T-helper 2 cell treated with Interferon-gamma antibody and Interleukin-4, amounts not matched to agents 5 μg/mL and 100 μg/mL, for 36 hours (primary cell): ENCODE data around the gene AGO1.
A peak's percentile ranks its signal among the peaks of the same experiment; 100 is the strongest.
"Not testable (repeated sequence)": the region's sequence is repeated elsewhere in the genome, so short reads cannot be mapped to it uniquely, and the experiment has no call there.

Source experiments
- DNase-seq: peaks from one replicate; pipeline ENCODE4 v3.0.0; 2021; ENCODE audit warnings: low spot score
- H3K27ac Mint-ChIP-seq: one replicate; pipeline ENCODE4 v1.8.0; 2021; ENCODE audit warnings: mild to moderate bottlenecking, mixed read lengths
- H3K27me3 Mint-ChIP-seq: one replicate; pipeline ENCODE4 v1.8.0; 2021; ENCODE audit warnings: low read depth, mixed read lengths
- H3K36me3 Mint-ChIP-seq: one replicate; pipeline ENCODE4 v1.8.0; 2021; ENCODE audit warnings: low read depth, mixed read lengths
- H3K4me1 Mint-ChIP-seq: one replicate; pipeline ENCODE4 v1.8.0; 2021; ENCODE audit warnings: low read depth, mixed read lengths
- H3K4me3 Mint-ChIP-seq: one replicate; pipeline ENCODE4 v1.8.0; 2022; ENCODE audit warnings: mild to moderate bottlenecking, moderate library complexity, mixed read lengths
- H3K9me3 Mint-ChIP-seq: one replicate; pipeline ENCODE4 v1.8.0; 2021; ENCODE audit warnings: mixed read lengths

Gene AGO1

GRCh38 chr1:35883635-35884101 is 659 bp downstream of the AGO1 start:
- H3K27ac Mint-ChIP-seq = peak overlapping the region; percentile 78
- no peaks in the 10 kb centered on the region for H3K27me3 Mint-ChIP-seq
- H3K36me3 Mint-ChIP-seq = peaks cover under 1% of the 10 kb centered on the region
- no peaks in the 10 kb centered on the region for H3K9me3 Mint-ChIP-seq
- peak overlapping the region; percentile 95 for H3K4me3 Mint-ChIP-seq
- H3K4me1 Mint-ChIP-seq = peaks cover 41% of the 10 kb centered on the region
- peak; percentile 49 for DNase-seq

DNA sequence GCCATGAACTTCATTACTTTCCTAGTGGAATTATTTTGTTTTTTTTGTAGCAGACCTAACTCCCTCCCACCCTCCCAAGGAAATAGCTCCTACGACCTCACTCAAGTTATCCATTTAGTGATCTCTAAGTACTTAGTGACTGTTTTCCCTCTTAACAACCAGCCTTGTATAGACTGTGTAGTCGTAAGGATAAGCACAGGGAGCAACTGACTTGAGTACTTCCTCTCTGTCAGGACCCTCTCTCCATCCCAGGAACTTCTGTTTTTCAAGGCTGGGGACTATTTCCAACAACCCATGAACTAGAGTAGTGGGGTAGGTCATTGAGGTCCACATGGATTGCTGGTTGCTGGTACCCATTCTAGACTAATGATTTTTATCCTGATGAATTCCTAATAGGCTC is 1.9 kb downstream of the AGO1 start:
- DNase-seq = no peak
- Mint-ChIP-seq H3K36me3 (peaks cover 3% of the 10 kb centered on the region), H3K27me3 (no peaks in the 10 kb centered on the region), H3K27ac (no peak overlapping the region), H3K9me3 (no peaks in the 10 kb centered on the region), H3K4me3 (no peak overlapping the region), H3K4me1 (peaks cover 41% of the 10 kb centered on the region)

- no peaks in the 10 kb centered on the region for H3K27me3 Mint-ChIP-seq
- H3K4me3 Mint-ChIP-seq = no peak overlapping the region
- H3K9me3 Mint-ChIP-seq = no peaks in the 10 kb centered on the region
- no peak overlapping the region for H3K27ac Mint-ChIP-seq
- no peak for DNase-seq
- peaks cover 40% of the 10 kb centered on the region for H3K4me1 Mint-ChIP-seq
- H3K36me3 Mint-ChIP-seq = peaks cover 8% of the 10 kb centered on the region
These were observed 3.1 kb downstream of the AGO1 start for GRCh38 chr1:35885961-35886558.

- Mint-ChIP-seq H3K4me3 (no peak overlapping the region), H3K9me3 (no peaks in the 10 kb centered on the region), H3K27me3 (no peaks in the 10 kb centered on the region)
These were observed 3.8 kb downstream of the AGO1 start for GRCh38 chr1:35886577-35887431.

GRCh38 chr1:35887508-35887907 is 4.5 kb downstream of the AGO1 start:
- peak overlapping the region; percentile 9 for H3K27ac Mint-ChIP-seq
- no peak overlapping the region for H3K4me3 Mint-ChIP-seq
- H3K27me3 Mint-ChIP-seq = no peaks in the 10 kb centered on the region
- H3K36me3 Mint-ChIP-seq = peaks cover 14% of the 10 kb centered on the region
- no peak for DNase-seq
- H3K4me1 Mint-ChIP-seq = peaks cover 30% of the 10 kb centered on the region
- no peaks in the 10 kb centered on the region for H3K9me3 Mint-ChIP-seq

More at GRCh38 chr1:35886577-35887431, 3.8 kb downstream of the AGO1 start:
- DNase-seq = no peak
- peaks cover 37% of the 10 kb centered on the region for H3K4me1 Mint-ChIP-seq
- H3K36me3 Mint-ChIP-seq = peaks cover 9% of the 10 kb centered on the region
- H3K27ac Mint-ChIP-seq = peak overlapping the region; percentile 21

GRCh38 chr1:35888255-35888654 is 5.2 kb downstream of the AGO1 start:
- DNase-seq = no peak
- Mint-ChIP-seq H3K27me3 (no peaks in the 10 kb centered on the region), H3K4me1 (peaks cover 27% of the 10 kb centered on the region), H3K9me3 (no peaks in the 10 kb centered on the region), H3K4me3 (no peak overlapping the region), H3K36me3 (peaks cover 15% of the 10 kb centered on the region), H3K27ac (no peak overlapping the region)

GRCh38 chr1:35888981-35889380 is 6.0 kb downstream of the AGO1 start:
- H3K27me3 Mint-ChIP-seq, H3K9me3 Mint-ChIP-seq, H3K27ac Mint-ChIP-seq, DNase-seq, H3K4me3 Mint-ChIP-seq: not testable (repeated sequence)
- Mint-ChIP-seq H3K4me1 (peaks cover 28% of the 10 kb centered on the region), H3K36me3 (peaks cover 18% of the 10 kb centered on the region)

- DNase-seq = no peak
- Mint-ChIP-seq H3K4me1 (peaks cover 3% of the 10 kb centered on the region), H3K27ac (no peak overlapping the region), H3K9me3 (no peaks in the 10 kb centered on the region), H3K36me3 (peaks cover 25% of the 10 kb centered on the region), H3K27me3 (no peaks in the 10 kb centered on the region), H3K4me3 (no peak overlapping the region)
These were observed 10.3 kb downstream of the AGO1 start for GRCh38 chr1:35893051-35893879.

- H3K4me1 Mint-ChIP-seq = peaks cover 3% of the 10 kb centered on the region
- no peak overlapping the region for H3K27ac Mint-ChIP-seq
- no peak overlapping the region for H3K4me3 Mint-ChIP-seq
- no peaks in the 10 kb centered on the region for H3K9me3 Mint-ChIP-seq
- no peaks in the 10 kb centered on the region for H3K27me3 Mint-ChIP-seq
- peaks cover 22% of the 10 kb centered on the region for H3K36me3 Mint-ChIP-seq
- no peak for DNase-seq
These were observed 11.2 kb downstream of the AGO1 start for GRCh38 chr1:35894183-35894582.

DNA sequence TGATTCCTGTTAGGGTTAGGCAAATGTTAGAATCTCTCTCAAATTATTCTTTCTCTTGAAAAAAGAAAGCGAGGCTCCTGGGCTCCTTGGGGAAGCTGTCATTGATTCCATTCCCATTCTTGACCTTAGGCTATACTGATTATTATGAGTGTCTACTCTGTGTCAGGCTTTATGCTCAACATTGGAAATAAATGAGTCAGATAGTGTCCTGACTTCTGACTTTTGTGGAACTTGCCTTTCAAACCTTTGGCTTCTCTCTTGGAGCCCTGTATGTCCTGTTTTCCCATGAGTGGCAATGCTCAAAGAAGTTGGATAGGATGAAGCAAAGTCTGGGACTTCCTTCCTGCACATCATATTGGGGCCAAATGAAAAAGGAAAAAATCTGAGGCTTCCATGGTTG is 11.6 kb downstream of the AGO1 start:
- H3K9me3 Mint-ChIP-seq = no peaks in the 10 kb centered on the region
- H3K4me3 Mint-ChIP-seq = no peak overlapping the region
- H3K4me1 Mint-ChIP-seq = peaks cover 3% of the 10 kb centered on the region
- no peak overlapping the region for H3K27ac Mint-ChIP-seq
- DNase-seq = no peak
- H3K36me3 Mint-ChIP-seq = peaks cover 22% of the 10 kb centered on the region
- H3K27me3 Mint-ChIP-seq = no peaks in the 10 kb centered on the region

DNA sequence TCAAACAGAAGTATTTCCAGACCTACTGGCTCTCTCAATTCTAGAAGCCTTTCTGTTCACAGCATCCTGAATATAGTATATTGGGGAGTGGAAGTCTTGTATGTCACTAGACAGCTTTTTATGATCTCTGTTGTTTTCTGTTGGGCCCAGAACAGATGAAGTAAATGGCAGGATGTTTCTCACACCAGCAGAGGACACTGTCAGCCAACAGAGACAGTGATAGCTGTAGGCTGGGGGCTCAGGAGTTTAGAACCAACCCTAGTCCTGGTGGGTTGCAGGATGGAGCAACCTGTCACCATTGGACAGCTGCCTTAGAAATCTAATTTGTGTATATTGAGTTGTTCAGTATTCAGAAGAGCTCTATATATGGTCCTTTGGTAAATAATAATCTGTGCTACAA is 16.9 kb downstream of the AGO1 start:
- Mint-ChIP-seq H3K9me3 (no peaks in the 10 kb centered on the region), H3K4me3 (no peak overlapping the region), H3K27ac (no peak overlapping the region), H3K27me3 (no peaks in the 10 kb centered on the region), H3K36me3 (peaks cover 18% of the 10 kb centered on the region), H3K4me1 (no peaks in the 10 kb centered on the region)
- no peak for DNase-seq

DNA sequence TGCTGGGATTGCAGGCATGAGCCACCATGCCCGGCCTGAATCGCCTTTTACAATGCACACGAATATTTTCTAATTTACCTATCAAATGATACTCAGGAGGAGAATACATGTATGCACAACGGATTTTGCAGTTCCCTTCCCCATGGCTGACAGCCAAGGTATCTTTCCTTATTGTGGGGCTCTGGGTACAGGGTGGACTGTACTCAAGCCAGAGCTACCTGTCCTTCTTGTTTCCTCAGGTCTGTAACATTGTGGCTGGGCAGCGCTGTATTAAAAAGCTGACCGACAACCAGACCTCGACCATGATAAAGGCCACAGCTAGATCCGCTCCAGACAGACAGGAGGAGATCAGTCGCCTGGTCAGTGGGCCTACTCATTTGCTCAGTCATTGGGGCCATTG is 18.2 kb downstream of the AGO1 start:
- Mint-ChIP-seq H3K9me3 (no peaks in the 10 kb centered on the region), H3K27me3 (no peaks in the 10 kb centered on the region), H3K4me3 (no peak overlapping the region), H3K4me1 (no peaks in the 10 kb centered on the region), H3K27ac (no peak overlapping the region), H3K36me3 (peaks cover 15% of the 10 kb centered on the region)
- DNase-seq = no peak

- no peaks in the 10 kb centered on the region for H3K27me3 Mint-ChIP-seq
- no peaks in the 10 kb centered on the region for H3K4me1 Mint-ChIP-seq
- DNase-seq = no peak
- no peak overlapping the region for H3K27ac Mint-ChIP-seq
- H3K9me3 Mint-ChIP-seq = no peaks in the 10 kb centered on the region
- H3K4me3 Mint-ChIP-seq = no peak overlapping the region
- peaks cover 16% of the 10 kb centered on the region for H3K36me3 Mint-ChIP-seq
These were observed 19.7 kb downstream of the AGO1 start for GRCh38 chr1:35902671-35903070.

DNA sequence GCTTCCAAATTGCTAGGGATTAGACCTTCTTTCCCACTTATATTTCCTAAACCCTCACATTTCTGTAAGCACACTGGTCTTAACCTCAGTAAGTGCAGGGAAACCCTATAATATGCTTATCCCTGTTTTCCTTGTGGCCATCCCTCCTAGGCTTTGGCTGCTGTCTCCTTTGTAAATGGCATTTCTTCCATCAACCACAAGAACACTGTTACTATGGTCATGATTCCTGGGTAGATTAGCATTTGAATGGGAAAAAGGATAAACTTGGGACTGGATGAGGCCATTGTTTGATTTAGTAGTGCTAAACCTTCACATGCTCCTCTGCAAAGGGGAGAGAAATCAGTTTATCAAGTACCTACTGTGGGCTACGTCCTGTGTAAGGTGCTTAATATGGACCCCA is 31.7 kb downstream of the AGO1 start:
- Mint-ChIP-seq H3K9me3 (no peaks in the 10 kb centered on the region), H3K36me3 (peaks cover 36% of the 10 kb centered on the region), H3K27ac (no peak overlapping the region), H3K4me3 (no peak overlapping the region), H3K4me1 (no peaks in the 10 kb centered on the region), H3K27me3 (no peaks in the 10 kb centered on the region)
- DNase-seq = no peak
